OCI-LY1 (cell line): ENCODE results near the gene POLE4.

ENCODE experiments used
- H2AFZ ChIP-seq: fragments of 200-600 bp; sonication (generic), shearing (Covaris generic); 2 replicates; pipeline ENCODE4 v1.6.0; 2014; ENCODE audit warnings: antibody characterized with exemption, mild to moderate bottlenecking, low read length
- H3F3A ChIP-seq: fragments of 200-600 bp; sonication (generic), shearing (Covaris generic); 2 replicates; pipeline ENCODE4 v1.6.0; 2014; ENCODE audit warnings: mild to moderate bottlenecking, antibody characterized with exemption, low read length, moderate library complexity; ENCODE audit not compliant: insufficient read depth
- H3K27ac ChIP-seq: fragments of 200-600 bp; sonication (generic); 2 replicates; pipeline ENCODE4 v1.5.1; 2014; ENCODE audit warnings: low read length, mixed run types, mild to moderate bottlenecking, low read depth; ENCODE audit not compliant: poor library complexity, severe bottlenecking
- H3K27me3 ChIP-seq: fragments of 200-600 bp; sonication (generic); 2 replicates; pipeline ENCODE4 v1.6.0; 2014; ENCODE audit warnings: antibody characterized with exemption, mild to moderate bottlenecking, low read length, moderate library complexity; ENCODE audit not compliant: insufficient read depth
- H3K36me3 ChIP-seq: fragments of 200-600 bp; sonication (generic); 2 replicates; pipeline ENCODE4 v1.6.1; 2014; ENCODE audit warnings: mild to moderate bottlenecking, antibody characterized with exemption, low read length, moderate library complexity, mixed read lengths; ENCODE audit not compliant: insufficient read depth
- H3K4me1 ChIP-seq: fragments of 200-600 bp; sonication (generic); 2 replicates; pipeline ENCODE4 v1.5.1; 2014; ENCODE audit warnings: mild to moderate bottlenecking, low read length, moderate library complexity; ENCODE audit not compliant: insufficient read depth, severe bottlenecking
- H3K4me2 ChIP-seq: fragments of 200-600 bp; sonication (generic), shearing (Covaris generic); 2 replicates; pipeline ENCODE4 v1.6.1; 2014; ENCODE audit warnings: low read length
- H3K4me3 ChIP-seq: fragments of 200-600 bp; sonication (generic); 2 replicates; pipeline ENCODE4 v1.5.1; 2014; ENCODE audit warnings: low read length, low read depth, mild to moderate bottlenecking, mixed read lengths; ENCODE audit not compliant: poor library complexity, severe bottlenecking
- H3K79me2 ChIP-seq: fragments of 200-600 bp; shearing (Covaris generic); 2 replicates; pipeline ENCODE4 v1.6.1; 2016; ENCODE audit warnings: mixed run types, low read length, mixed read lengths; ENCODE audit not compliant: insufficient read depth
- H3K9ac ChIP-seq: fragments of 200-600 bp; sonication (generic), shearing (Covaris generic); 2 replicates; pipeline ENCODE4 v1.6.1; 2014; ENCODE audit warnings: mild to moderate bottlenecking, low read length, mixed read lengths
- H3K9me2 ChIP-seq: fragments of 200-600 bp; sonication (generic), shearing (Covaris generic); 2 replicates; pipeline ENCODE4 v1.6.1; 2014; ENCODE audit warnings: low read depth, mild to moderate bottlenecking, low read length, mixed read lengths
- H3K9me3 ChIP-seq: fragments of 200-600 bp; shearing (Covaris generic); 2 replicates; pipeline ENCODE4 v1.6.1; 2014; ENCODE audit warnings: low read length, mixed read lengths
- H4K20me1 ChIP-seq: fragments of 200-600 bp; sonication (generic), shearing (Covaris generic); 2 replicates; pipeline ENCODE4 v1.6.0; 2016; ENCODE audit warnings: mild to moderate bottlenecking, low read length; ENCODE audit not compliant: insufficient read depth
- EZH2 ChIP-seq: fragments of 200-600 bp; sonication (generic), shearing (Covaris generic); IDR thresholded peaks from 2 replicates; pipeline ENCODE4 v1.8.0; 2017; ENCODE audit warnings: borderline replicate concordance, mixed run types, mild to moderate bottlenecking, antibody characterized with exemption, low read length, moderate library complexity, mixed read lengths
- TF ChIP-seq, protein P1 (sequence below): fragments of 200-600 bp; sonication (generic), shearing (Covaris generic); IDR thresholded peaks from 2 replicates; pipeline ENCODE4 v1.5.1; 2017; ENCODE audit warnings: mild to moderate bottlenecking, antibody characterized with exemption, low read length, moderate library complexity, mixed read lengths

POLE4 gene

DNA sequence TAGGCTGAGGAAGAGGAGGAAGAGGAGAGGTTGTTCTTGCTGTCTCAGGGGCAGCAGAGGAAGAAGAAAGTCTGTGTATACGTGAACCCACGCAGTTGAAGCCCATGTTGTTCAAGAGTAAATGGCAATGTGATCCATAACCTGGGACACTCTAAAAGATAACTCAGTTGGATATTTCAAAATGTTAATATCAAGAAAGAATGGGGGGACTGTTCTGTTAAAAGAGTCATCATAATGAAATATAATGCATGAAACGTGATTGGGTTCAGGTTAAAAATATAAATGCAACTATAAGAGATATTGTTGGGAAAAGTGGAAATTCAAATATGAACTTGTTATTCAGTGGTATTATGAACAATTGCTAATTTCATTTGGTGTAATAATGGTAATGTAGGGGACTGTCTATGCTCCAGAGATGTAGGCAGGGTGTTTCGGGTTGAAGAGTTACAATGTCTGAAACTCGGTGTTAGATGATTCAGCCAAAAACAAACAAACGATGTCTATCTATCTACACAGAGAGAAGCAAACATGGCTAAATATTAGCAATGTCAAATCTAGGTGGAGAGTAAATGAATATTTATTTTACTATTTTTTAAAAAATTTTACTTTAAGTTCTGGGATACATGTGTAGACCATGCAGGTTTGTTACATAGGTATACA lies 21.1 kb upstream of the POLE4 start:
- no peak overlapping the region for H3K4me3 ChIP-seq
- H3K9ac ChIP-seq = no peak overlapping the region
- H2AFZ ChIP-seq = no peak overlapping the region
- no peaks in the 10 kb centered on the region for H3K9me3 ChIP-seq
- H3K4me1 ChIP-seq = no peaks in the 10 kb centered on the region
- no peak for TF ChIP-seq EZH2
- TF ChIP-seq, protein P1, sequence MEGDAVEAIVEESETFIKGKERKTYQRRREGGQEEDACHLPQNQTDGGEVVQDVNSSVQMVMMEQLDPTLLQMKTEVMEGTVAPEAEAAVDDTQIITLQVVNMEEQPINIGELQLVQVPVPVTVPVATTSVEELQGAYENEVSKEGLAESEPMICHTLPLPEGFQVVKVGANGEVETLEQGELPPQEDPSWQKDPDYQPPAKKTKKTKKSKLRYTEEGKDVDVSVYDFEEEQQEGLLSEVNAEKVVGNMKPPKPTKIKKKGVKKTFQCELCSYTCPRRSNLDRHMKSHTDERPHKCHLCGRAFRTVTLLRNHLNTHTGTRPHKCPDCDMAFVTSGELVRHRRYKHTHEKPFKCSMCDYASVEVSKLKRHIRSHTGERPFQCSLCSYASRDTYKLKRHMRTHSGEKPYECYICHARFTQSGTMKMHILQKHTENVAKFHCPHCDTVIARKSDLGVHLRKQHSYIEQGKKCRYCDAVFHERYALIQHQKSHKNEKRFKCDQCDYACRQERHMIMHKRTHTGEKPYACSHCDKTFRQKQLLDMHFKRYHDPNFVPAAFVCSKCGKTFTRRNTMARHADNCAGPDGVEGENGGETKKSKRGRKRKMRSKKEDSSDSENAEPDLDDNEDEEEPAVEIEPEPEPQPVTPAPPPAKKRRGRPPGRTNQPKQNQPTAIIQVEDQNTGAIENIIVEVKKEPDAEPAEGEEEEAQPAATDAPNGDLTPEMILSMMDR = no peak
- no peaks in the 10 kb centered on the region for H4K20me1 ChIP-seq
- H3K27ac ChIP-seq = no peak overlapping the region
- peaks cover 2% of the 10 kb centered on the region; the same call in 1 of the 2 replicates for H3K27me3 ChIP-seq
- H3K9me2 ChIP-seq = no peaks in the 10 kb centered on the region
- H3K36me3 ChIP-seq = no peaks in the 10 kb centered on the region
- H3K79me2 ChIP-seq = no peaks in the 10 kb centered on the region
- H3F3A ChIP-seq = no peaks in the 10 kb centered on the region
- no peak overlapping the region for H3K4me2 ChIP-seq

DNA sequence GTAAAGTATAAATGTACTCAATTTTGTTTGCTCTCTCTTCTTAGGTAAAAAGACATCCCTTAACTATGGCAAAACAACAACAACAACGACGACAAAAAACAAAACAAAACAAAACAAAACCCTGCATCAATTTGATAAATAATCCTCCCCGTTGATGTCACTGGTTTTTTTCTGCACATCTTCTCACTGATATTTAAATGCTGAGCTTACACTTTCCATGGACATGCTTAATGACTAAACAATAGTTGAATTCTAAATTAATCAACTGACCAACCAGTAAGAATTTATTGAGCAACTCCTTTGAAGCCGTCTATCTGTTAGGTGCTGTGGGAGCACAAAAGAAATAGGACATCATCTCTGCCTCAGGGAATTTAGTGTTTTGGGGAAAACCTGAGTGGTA lies 20.2 kb upstream of the POLE4 start:
- TF ChIP-seq, protein P1 = no peak
- TF ChIP-seq EZH2 = no peak
- H3K4me2 ChIP-seq = no peak overlapping the region

GRCh38 chr2:74939919-74940812 lies 18.3 kb upstream of the POLE4 start:
- Histone ChIP-seq H4K20me1 (no peaks in the 10 kb centered on the region), H3K4me1 (no peaks in the 10 kb centered on the region), H3K9me2 (no peaks in the 10 kb centered on the region), H2AFZ (no peak overlapping the region), H3K27me3 (no peaks in the 10 kb centered on the region), H3K9me3 (no peaks in the 10 kb centered on the region), H3K27ac (no peak overlapping the region), H3K4me3 (no peak overlapping the region), H3F3A (no peaks in the 10 kb centered on the region), H3K36me3 (no peaks in the 10 kb centered on the region), H3K4me2 (no peak overlapping the region), H3K79me2 (no peaks in the 10 kb centered on the region), H3K9ac (no peak overlapping the region)
- no peak for TF ChIP-seq EZH2

More for the DNA sequence above, 20.2 kb upstream of the POLE4 start:
- Histone ChIP-seq H4K20me1 (no peaks in the 10 kb centered on the region), H3K4me1 (no peaks in the 10 kb centered on the region), H3K36me3 (no peaks in the 10 kb centered on the region), H2AFZ (no peak overlapping the region), H3K79me2 (no peaks in the 10 kb centered on the region), H3F3A (no peaks in the 10 kb centered on the region), H3K27ac (no peak overlapping the region), H3K9ac (no peak overlapping the region), H3K9me3 (no peaks in the 10 kb centered on the region), H3K9me2 (no peaks in the 10 kb centered on the region), H3K4me3 (no peak overlapping the region), H3K27me3 (no peaks in the 10 kb centered on the region)
